GM13976 (cell line): Measurements from ENCODE around the gene ETV5.

ENCODE experiments used
- DNase-seq: peaks from one replicate; pipeline ENCODE4 v3.0.0; 2012; ENCODE audit warnings: low spot score
- CTCF ChIP-seq: IDR thresholded peaks from 2 replicates; pipeline ENCODE4 v1.5.1; 2012; ENCODE audit warnings: borderline replicate concordance, mild to moderate bottlenecking; ENCODE audit not compliant: insufficient read depth; ENCODE audit errors: extremely low read depth, missing control alignments, control extremely low read depth
- in situ Hi-C: fragments of 300-500 bp; cut with MboI; formaldehyde crosslinking; loops from one replicate; pipeline ENCODE4 v1.12.0; 2022; ENCODE audit warnings: low sequenced_read_pairs, mixed read lengths, inconsistent platforms; ENCODE audit not compliant: unreplicated experiment

The ETV5 gene

GRCh38 chr3:186060222-186060621 is 48.7 kb downstream of the ETV5 start:
- DNase-seq, result peak; percentile 35
- TF ChIP-seq CTCF, result no peak
- in situ Hi-C loops, result no loop called here

GRCh38 chr3:186059192-186059591 is 49.7 kb downstream of the ETV5 start:
- TF ChIP-seq CTCF, result no peak
- in situ Hi-C loops, result no loop called here
- DNase-seq, result no peak

GRCh38 chr3:186058225-186058624 is 50.7 kb downstream of the ETV5 start:
- no peak for TF ChIP-seq CTCF
- in situ Hi-C loops, result no loop called here
- no peak for DNase-seq

- DNase-seq, result no peak
- in situ Hi-C loops, result no loop called here
- TF ChIP-seq CTCF, result no peak
These were observed 51.3 kb downstream of the ETV5 start for GRCh38 chr3:186057594-186057993.

GRCh38 chr3:186054792-186055352 is 54.0 kb downstream of the ETV5 start:
- in situ Hi-C loops, result no loop called here
- no peak for DNase-seq

GRCh38 chr3:186053954-186054791 is 54.7 kb downstream of the ETV5 start:
- DNase-seq, result no peak
- no peak for TF ChIP-seq CTCF
- in situ Hi-C loops, result no loop called here

More at GRCh38 chr3:186054792-186055352, 54.0 kb downstream of the ETV5 start:
- no peak for TF ChIP-seq CTCF
